ENCODE measurements around the gene CACNA2D4.

DNA sequence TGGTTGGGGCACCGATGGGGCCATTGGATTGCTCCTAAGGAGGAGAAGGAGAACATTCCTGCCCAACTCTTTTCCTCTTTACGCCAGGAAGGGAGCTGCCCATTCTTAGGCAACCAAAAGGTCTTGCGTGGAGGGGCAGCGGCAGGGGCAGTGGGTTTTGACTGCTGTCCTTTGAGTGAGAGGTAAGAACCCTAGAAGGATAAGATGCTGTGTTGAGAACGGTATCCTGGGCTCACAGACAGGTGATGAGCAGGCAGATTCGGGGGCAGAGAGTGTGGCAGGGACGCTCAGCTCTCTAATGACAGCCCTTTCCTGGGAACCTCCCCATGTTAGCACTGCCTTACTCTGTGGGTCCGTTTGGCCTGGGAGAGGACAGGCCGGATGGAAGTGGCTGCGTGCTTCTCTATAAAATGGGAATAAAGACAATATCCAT lies 84.8 kb downstream of the CACNA2D4 start:
- TF ChIP-seq POLR2A (IDR thresholded peaks at IDR 0.05) (no peak), CTCF (IDR thresholded peaks at IDR 0.05) (no peak)

Data from heart left ventricle (tissue), 13 donors.